DMS79 treated with DMSO at 0.1 percent for 48 hours (cell line): ENCODE data around the gene HERC4.
"Not testable (repeated sequence)": the region's sequence is repeated elsewhere in the genome, so short reads cannot be mapped to it uniquely, and the experiment has no call there.

Source experiments
- DNase-seq: peaks from one replicate; lab custom pipeline; 2025; lab: John Stamatoyannopoulos, UW

HERC4 gene

DNA sequence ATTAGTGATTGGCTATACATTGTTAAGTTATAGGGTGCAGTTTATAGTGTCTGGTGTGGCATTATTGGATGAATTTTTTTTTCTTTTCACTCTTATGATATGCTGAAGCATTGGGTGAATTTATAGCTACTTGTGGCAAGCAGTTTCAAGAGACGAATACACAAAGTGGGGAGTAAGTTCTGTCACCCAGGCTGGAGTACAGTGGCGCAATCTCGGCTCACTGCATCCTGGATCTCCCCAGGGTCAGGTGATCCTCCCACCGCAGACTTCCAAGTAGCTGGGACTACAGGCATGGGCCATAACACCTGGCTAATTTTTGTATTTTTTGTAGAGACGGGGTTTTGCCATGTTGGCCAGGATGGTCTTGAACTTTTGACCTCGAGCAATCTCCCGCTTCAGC lies 196.9 kb downstream of the HERC4 start:
- DNase-seq: no peak

DNA sequence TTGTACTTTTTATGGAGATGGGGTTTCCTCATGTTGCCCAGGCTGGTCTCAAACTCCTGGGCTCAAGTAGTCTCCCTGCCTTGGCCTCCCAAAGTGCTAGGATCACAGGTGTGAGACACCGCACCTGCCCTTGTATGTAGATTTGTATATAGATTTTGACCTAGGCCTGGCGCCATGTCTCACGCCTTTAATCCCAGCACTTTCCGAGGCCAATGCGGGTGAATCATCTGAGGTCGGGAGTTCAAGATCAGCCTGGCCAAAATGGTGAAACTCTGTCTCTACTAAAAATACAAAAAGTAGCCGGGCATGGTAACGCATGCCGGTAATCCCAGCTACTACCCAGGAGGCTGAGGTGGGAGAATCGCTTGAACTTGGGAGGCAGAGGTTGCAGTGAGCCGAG lies 197.7 kb downstream of the HERC4 start:
- not testable (repeated sequence) for DNase-seq

DNA sequence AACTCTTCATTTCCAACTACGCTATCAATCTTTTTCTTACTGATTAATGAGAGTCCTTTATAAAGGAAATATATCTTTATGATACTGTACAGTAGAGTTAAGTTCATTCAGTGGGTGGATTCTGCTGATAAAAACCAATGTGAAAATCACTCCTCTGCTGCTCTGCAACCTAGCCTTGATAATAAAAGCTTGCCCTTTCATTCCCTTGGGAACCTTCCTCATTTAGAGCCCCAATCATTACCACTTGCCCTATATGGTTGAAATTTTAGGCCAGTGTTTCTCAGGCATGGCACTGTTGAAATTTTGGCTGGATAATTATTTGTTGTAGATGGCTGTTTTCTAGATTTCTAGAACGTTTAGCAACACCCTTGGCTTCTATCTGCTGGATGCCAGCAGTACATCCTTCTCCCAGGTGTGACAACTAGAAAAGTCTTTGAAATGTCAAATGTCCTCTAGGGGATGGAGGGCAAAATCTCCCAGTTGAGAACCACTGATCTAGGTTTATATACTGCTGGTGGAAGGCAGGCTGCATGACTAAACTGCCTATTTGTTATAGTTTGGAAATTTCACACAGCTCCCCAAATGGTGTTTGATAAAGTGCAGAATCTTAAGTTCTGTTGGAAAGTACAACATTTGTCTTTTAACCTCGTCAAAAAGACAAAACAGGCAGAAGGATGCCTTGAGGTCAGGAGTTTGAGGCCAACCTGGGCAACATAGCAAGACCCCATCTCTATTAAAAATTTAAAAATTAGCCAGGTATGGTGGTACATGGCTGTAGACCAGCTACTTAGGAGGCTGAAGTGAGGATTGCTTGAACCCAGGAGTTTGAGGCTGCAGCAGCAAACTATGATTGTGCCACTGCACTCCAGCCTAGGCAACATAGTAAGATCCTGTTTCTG lies 199.5 kb downstream of the HERC4 start:
- DNase-seq: no peak
